SHP77 (cell line): ENCODE data around the gene MUS81.
"Not testable (repeated sequence)": the region's sequence is repeated elsewhere in the genome, so short reads cannot be mapped to it uniquely, and the experiment has no call there.

Experiments
- DNase-seq, 2 experiments: peaks; one replicate each; lab custom pipeline; 2025; lab: John Stamatoyannopoulos, UW

Gene MUS81, protein sequence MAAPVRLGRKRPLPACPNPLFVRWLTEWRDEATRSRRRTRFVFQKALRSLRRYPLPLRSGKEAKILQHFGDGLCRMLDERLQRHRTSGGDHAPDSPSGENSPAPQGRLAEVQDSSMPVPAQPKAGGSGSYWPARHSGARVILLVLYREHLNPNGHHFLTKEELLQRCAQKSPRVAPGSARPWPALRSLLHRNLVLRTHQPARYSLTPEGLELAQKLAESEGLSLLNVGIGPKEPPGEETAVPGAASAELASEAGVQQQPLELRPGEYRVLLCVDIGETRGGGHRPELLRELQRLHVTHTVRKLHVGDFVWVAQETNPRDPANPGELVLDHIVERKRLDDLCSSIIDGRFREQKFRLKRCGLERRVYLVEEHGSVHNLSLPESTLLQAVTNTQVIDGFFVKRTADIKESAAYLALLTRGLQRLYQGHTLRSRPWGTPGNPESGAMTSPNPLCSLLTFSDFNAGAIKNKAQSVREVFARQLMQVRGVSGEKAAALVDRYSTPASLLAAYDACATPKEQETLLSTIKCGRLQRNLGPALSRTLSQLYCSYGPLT

DNA sequence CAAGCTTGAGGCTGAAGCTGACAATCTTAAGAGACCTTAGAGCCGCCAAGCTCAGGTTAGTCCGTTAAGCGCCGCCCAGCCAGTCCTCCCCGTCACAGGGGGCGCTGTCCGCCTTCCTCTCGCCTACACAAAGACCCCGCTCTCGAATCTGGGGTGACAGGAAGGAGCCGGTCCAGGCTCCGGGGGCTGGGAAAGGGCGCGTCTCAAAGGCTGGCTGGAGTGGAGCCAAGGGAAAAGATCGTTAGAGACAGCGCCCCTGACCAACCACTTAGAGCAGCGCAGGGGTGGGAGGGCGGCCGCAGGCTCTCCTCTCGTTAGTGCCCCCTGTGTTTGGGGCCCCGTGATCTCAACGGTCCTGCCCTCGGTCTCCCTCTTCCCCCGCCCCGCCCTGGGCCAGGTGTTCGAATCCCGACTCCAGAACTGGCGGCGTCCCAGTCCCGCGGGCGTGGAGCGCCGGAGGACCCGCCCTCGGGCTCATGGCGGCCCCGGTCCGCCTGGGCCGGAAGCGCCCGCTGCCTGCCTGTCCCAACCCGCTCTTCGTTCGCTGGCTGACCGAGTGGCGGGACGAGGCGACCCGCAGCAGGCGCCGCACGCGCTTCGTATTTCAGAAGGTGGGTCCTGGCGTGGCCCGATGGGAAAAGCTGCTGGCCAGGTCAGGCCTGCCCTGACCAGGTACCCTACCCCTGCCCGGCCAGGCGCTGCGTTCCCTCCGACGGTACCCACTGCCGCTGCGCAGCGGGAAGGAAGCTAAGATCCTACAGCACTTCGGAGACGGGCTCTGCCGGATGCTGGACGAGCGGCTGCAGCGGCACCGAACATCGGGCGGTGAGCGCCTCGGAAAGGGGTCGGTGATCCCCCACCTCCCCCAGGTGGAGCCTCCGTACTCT, at the start of gene MUS81:
Gene MUS81 (plus strand): TSS at position 156 of the 887 bp plus-strand sequence. CDS start 321 bp downstream, at position 477.
- peak; percentile 94 for DNase-seq

DNA sequence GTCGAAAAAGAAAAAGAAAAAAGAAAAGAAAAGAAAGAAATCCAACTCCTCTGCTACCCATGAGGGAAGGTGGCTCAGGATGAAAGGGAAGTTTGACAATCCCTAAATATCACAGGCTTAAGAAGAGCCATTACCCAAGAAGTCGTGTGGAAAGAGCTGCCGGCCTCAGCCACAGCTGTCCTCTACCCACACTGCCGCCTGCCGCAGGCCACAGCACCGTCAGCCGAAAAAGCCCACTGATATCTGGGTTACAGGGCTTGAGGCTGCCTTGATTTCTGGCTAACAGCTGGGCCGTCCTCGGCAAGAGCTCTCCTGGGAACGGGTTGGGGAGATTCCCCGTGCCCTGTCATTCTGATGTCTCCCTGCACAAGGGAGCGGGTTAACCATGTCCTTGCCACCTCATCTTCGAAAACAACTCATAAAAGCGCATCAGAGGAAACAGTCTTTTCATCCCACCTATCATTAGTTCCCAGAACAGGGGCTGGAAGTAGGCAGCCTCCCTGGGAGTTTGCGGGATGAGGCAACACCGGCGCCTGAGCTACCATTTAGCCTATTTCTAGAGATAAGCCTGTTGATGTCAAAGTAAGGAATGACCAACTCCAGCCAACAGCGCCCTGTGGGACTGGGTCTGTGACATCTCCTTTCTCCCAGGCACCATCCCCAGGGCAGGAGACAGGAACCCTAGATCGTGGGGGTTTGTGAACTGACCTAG, 48.3 kb upstream of the MUS81 start:
- no peak for DNase-seq

DNA sequence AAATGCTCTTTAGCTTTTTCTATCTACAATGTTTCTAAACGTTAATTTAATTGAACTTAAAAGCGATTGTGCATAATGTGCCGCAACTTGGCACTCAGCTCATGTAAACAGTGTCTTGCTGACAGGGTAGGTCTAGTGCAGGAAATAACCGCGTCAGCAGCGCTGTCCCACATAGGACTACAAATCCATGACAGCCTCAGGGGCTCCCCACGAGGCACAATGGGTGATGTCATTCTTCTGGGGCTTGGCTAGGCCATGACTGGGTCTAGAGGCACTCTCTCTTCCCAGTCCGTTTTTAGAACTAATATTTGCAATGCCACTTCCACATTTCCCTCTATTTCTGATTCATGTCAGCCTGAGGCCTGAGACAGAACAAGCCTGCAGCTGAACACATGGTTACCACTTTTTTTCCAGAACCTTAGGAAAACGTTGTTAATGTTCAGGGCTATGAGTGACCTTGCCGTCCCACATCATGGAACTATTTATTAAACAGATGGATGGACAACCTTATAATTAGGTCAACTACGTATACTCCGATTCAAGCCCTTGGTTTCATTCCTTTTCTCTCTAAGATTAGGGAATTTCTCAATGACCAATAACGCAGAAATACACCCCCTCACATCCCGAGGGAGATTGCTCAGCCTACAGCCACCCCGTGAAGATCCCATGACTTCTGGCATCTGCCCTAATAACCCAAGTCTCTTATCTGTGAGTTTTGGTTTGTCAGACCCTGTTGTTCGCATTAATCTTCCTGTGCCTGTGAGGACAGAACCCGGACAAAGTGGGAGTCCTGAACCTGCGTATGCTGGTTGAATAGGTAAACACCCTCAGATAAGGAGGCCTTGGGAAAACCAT, 45.9 kb upstream of the MUS81 start:
- no peak for DNase-seq

GRCh38 chr11:65814986-65815565, 45.2 kb upstream of the MUS81 start:
- DNase-seq: no peak

- DNase-seq: no peak
These were observed 43.5 kb upstream of the MUS81 start for GRCh38 chr11:65816696-65817095.

GRCh38 chr11:65817312-65817834, 42.9 kb upstream of the MUS81 start:
- no peak for DNase-seq

- DNase-seq: peak; percentile 78 to 85
These were observed 42.2 kb upstream of the MUS81 start for GRCh38 chr11:65817835-65818680.

DNA sequence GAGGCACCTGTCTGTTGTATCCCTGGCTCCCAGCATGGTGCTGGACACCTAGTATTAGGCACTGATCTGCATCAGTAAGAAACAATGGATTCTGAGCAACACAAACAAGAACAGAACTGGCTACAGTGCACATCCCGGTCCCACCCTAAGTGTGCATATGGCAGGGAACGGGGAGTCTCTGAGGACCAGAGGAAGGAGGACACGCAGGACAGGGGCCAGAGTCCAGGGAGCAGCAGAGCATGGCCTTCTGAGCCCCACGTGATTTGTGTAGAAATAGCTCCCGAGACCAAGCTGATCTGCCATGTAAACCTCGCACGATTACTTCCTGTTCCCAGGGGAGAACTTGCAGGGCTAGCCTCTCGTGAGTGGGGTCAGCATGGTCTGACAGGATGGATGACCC, 39.1 kb upstream of the MUS81 start:
- DNase-seq: no peak

DNA sequence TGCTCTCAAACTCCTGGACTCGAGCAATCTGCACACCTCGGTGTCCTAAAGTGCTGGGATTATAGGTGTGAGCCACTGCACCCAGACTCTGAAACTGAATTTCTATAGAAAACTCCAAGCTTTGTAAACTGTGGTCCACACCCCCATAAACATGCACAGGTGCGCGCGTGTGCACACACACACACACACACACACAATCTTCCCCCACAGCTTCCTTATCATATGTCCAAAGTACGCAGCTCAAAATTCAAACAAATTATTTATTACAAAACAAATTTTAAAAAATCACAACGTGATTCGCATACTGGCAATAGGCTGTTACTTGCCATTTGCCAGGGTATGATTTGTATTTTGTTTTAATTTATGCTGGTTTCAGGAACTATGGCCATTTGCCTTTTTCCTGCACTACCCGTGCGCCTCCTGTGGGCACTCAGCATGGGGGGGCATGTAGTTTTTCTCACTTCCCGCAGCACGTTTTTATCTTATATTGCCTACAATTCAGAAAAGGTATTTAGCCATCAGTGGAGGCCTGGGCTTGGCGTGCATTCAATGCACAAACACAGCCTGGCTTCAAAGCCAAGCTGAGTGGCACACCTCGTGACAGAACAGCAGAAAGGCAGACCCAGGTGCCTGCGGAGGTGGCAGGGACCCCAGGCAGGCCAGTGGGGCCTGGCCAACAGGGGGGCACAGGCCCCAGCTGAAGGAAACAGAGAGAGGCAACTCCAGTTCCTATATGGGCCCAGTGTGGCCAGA, 37.3 kb upstream of the MUS81 start:
- DNase-seq: no peak

DNA sequence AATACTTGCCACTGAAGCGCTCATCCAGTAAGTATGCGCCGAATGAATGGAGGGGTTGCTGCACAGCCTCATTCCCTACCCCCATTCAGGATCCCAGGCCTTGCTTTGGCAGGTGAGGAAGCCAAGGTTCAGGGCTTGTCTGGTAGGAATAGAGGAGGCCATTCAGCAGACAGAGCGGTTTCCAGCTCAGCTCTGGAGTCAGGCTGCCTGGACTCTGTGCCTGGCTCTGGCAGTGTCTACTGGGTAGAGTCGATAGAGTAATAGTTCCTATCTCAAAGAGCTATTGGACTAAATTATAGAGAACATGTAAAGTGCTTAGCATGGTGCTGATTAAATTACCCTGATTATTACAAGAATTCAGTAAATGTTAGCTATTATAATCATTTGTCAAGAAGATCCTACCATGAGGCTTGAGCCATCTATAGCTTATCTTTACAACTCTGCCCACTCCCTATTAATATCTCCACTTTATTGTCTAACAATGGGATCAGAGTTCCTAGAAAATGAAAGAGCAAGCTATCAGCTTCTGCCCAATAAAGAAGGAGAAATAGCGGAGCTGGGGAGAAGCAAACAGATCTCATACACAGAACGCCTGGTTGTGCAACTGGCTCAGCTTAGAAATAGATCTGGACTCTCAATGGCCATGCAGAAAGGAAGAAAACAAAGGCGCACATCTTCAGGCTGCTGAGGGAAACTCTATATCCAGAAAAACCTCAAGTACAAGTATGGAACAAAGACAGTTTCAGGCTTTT, 33.1 kb upstream of the MUS81 start:
- DNase-seq: no peak

DNA sequence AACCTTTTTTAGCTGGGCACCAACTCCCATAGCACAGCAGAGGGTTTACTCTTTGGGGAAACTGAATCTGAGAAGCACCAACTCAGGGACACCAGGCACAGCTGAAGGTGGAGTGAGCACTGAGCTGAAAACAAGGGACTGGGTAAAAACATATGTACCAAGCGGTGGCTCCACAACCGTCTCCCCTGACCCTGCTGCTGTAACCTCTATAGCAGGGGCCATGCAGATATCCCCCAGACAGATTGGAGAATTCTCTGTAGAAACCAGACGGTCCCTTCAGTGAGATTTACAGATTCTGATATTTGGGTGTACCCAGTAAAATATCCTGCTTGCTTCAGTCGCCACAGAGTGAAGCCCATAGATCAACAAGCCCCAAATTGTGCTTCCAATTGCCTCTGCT, 30.8 kb upstream of the MUS81 start:
- no peak for DNase-seq

- not testable (repeated sequence) for DNase-seq
These were observed 28.0 kb upstream of the MUS81 start for GRCh38 chr11:65832231-65832630.

GRCh38 chr11:65833297-65834030, 26.8 kb upstream of the MUS81 start, which contains the start of gene SNX32:
SNX32 (plus strand) TSS chr11:65833963; CDS start chr11:65834066, 103 bp downstream.
- peak; percentile 57 to 70 for DNase-seq

DNA sequence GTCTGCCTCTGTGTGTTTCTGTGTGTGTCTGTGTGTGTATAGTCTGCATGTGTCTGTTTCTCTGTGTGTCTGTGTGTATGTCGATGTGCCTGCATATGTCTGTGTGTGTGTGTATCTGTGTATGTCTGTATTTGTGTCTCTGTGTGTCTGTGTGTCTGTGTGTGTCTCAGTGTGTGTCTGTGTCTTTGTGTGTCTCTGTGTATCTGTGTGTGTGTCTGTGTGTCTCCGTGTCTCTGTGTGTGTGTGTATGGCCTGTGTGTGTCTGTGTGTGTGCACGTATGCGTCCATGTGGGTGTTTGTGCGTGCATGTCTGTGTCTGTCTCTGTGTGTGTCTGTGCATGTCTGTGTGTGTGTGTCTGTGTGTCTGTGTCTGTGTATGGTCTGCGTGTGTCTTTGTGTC, 26.0 kb upstream of the MUS81 start:
- no peak for DNase-seq

DNA sequence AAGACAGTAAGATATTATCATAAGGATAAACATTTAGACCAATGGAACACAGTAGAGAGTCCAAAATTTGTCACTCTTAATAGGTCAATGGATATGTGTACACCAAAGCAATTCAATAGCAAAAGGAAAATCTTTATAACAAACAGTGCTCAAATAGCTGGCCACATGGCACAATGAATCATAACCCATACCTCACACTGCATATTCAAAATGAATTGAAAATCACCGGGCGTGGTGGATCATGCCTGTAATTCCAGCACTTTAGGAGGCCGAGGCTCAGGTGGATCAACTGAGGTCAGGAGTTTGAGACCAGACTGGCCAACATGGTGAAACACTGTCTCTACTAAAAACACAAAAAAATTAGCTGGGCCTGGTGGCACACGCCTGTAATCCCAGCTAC, 18.1 kb upstream of the MUS81 start:
- DNase-seq: no peak

DNA sequence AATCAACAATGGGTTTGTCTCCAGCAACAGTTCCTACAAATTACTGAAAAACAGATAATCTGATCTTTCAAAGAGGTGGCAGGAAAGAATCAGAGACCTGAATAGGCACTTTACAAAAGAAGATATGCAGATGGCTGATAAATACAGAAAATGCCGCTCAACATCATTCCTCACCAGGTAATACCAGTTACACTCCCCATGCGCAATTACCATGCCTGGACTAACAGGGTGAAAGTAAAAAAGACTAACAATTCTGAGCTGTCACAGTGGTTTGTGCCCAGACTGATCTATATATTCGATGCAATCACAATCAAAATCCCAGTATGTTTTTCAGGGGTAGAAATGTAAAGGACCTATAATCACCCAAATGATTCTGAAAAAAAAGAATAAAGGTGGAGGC, 16.4 kb upstream of the MUS81 start:
- no peak for DNase-seq

DNA sequence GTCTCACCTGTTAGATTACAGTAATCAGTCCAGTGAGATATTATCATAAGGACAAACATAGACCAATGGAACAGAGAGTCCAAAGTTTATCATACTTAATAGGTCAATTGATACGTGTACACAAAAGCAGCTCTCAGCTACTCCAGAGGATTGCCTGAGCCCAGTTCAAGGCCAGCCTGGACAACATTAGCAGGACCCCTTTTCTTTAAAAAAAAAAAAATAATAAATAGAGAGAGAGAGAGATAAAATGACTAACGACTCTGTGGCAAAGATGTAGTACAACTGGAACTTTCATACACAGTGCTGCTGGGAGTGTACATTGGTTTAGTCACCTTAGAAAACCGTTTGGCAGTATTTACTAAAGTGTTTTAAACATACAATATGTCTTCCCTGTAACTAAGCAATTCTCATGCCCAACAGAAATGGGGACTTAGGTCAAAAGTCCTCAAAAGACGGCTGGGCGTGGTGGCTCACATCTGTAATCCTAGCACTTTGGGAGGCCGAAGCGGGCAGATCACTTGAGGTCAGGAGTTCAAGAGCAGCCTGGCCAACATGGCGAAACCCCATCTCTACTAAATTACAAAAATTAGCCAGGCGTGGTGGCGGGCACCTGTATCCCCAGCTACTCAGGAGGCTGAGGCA, 15.9 kb upstream of the MUS81 start:
- no peak for DNase-seq
